Neural progenitor cell (in vitro differentiated cells): ENCODE results near the gene SMARCE1. TPM values are rescaled to one million over a fixed set of nuclear protein-coding genes. Genes with fewer than 3 reads are reported as not detected.

Experiments used
- DNase-seq: peaks from one replicate; pipeline ENCODE4 v3.0.0-alpha.2; 2016; ENCODE audit warnings: low spot score
- H2AFZ ChIP-seq: fragments of 200-600 bp; sonication (generic); replicated peaks from 2 replicates; pipeline ENCODE4 v1.6.1; 2016; ENCODE audit warnings: antibody characterized with exemption
- H3F3A ChIP-seq: fragments of 200-600 bp; sonication (generic); 2 replicates; pipeline ENCODE4 v1.6.1; 2016; ENCODE audit warnings: antibody characterized with exemption, low read depth
- H3K27ac ChIP-seq: fragments of 200-600 bp; sonication (generic); 2 replicates; pipeline ENCODE4 v1.5.1; 2016; ENCODE audit warnings: mild to moderate bottlenecking
- H3K27me3 ChIP-seq: fragments of 200-600 bp; sonication (generic); 2 replicates; pipeline ENCODE4 v1.6.1; 2016; ENCODE audit warnings: mild to moderate bottlenecking, moderate library complexity
- H3K36me3 ChIP-seq: fragments of 200-600 bp; sonication (generic); 2 replicates; pipeline ENCODE4 v1.5.1; 2016
- H3K4me1 ChIP-seq: fragments of 200-600 bp; sonication (generic); 2 replicates; pipeline ENCODE4 v1.6.1; 2016; ENCODE audit warnings: mixed run types
- H3K4me2 ChIP-seq: fragments of 200-600 bp; sonication (generic); 2 replicates; pipeline ENCODE4 v1.6.1; 2016
- H3K4me3 ChIP-seq: fragments of 200-600 bp; sonication (generic); 2 replicates; pipeline ENCODE4 v1.5.1; 2016
- H3K79me2 ChIP-seq: fragments of 200-600 bp; sonication (generic); 2 replicates; pipeline ENCODE4 v1.6.1; 2016; ENCODE audit warnings: low read depth
- H3K9ac ChIP-seq: fragments of 200-600 bp; sonication (generic); 2 replicates; pipeline ENCODE4 v1.6.1; 2016
- H3K9me3 ChIP-seq: fragments of 200-600 bp; sonication (generic); 2 replicates; pipeline ENCODE4 v1.5.1; 2016; ENCODE audit warnings: low read depth
- H4K20me1 ChIP-seq: fragments of 200-600 bp; sonication (generic); 2 replicates; pipeline ENCODE4 v1.6.1; 2016; ENCODE audit warnings: low read depth
- H3K27ac Mint-ChIP-seq: 3 replicates; pipeline ENCODE4 v1.8.0; 2021; ENCODE audit warnings: mixed read lengths
- H3K27me3 Mint-ChIP-seq: 2 replicates; pipeline ENCODE4 v1.8.0; 2022; ENCODE audit warnings: low read depth, mild to moderate bottlenecking, inconsistent platforms, moderate library complexity, mixed read lengths; ENCODE audit not compliant: insufficient read depth
- H3K36me3 Mint-ChIP-seq: 3 replicates; pipeline ENCODE4 v1.8.0; 2021; ENCODE audit warnings: mixed read lengths
- H3K4me1 Mint-ChIP-seq: 3 replicates; pipeline ENCODE4 v1.8.0; 2021; ENCODE audit warnings: mixed read lengths
- H3K4me3 Mint-ChIP-seq: 3 replicates; pipeline ENCODE4 v1.8.0; 2021; ENCODE audit warnings: mild to moderate bottlenecking, moderate library complexity, mixed read lengths
- H3K9me3 Mint-ChIP-seq: 3 replicates; pipeline ENCODE4 v1.8.0; 2020; ENCODE audit warnings: mixed read lengths
- CTCF ChIP-seq: fragments of 200-600 bp; sonication (generic); IDR thresholded peaks from 2 replicates; pipeline ENCODE4 v1.5.1; 2017; ENCODE audit warnings: antibody characterized with exemption, mild to moderate bottlenecking
- EZH2 ChIP-seq: fragments of 200-600 bp; sonication (generic); IDR thresholded peaks from 2 replicates; pipeline ENCODE4 v1.6.1; 2017; ENCODE audit warnings: antibody characterized with exemption, mild to moderate bottlenecking, moderate library complexity
- EZH2phosphoT487 ChIP-seq: fragments of 200-600 bp; sonication (generic); IDR thresholded peaks from 2 replicates; pipeline ENCODE4 v1.6.1; 2017; ENCODE audit warnings: antibody characterized with exemption
- total RNA-seq: library from RNA; depleted of rRNA; stranded (reverse); fragments of >200 nt; gene quantifications from 2 replicates; pipeline ENCODE4 v1.2.3, GENCODE V29; 2015; ENCODE audit warnings: low replicate concordance

Gene SMARCE1
- total RNA-seq, 1 donor from 2014 or later: 237 TPM

DNA sequence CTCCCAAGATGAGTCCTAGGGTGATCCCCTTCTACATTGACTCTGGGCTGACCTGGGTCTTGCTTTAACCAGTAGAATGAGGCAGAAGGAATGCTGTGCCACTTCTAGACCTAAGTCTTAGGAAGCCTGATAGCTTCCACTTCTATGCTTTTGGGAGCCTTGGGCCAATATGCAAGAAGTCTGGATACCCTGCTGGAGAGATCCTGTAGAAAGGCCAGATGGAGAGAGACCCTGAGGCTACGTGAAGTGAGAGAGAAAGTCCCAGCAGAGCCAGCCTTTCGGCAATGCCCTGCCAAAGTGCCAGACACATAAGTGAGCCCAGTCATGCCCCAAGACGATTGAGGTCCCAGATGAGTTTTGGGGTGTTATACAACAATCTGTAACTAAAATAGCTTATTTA, 15.6 kb upstream of the SMARCE1 start:
- Mint-ChIP-seq H3K4me3 (no peak overlapping the region), H3K27me3 (no peaks in the 10 kb centered on the region), H3K36me3 (no peaks in the 10 kb centered on the region), H3K9me3 (no peaks in the 10 kb centered on the region), H3K27ac (peak overlapping the region; percentile 25), H3K4me1 (peaks cover 13% of the 10 kb centered on the region)
- H3K36me3 ChIP-seq: no peaks in the 10 kb centered on the region
- no peak overlapping the region for H3K4me3 ChIP-seq
- no peak overlapping the region for H3K4me2 ChIP-seq
- peaks cover 8% of the 10 kb centered on the region for H3K4me1 ChIP-seq
- no peaks in the 10 kb centered on the region for H4K20me1 ChIP-seq
- TF ChIP-seq EZH2: no peak
- TF ChIP-seq CTCF: no peak
- no peak for TF ChIP-seq EZH2phosphoT487
- H3K9me3 ChIP-seq: no peaks in the 10 kb centered on the region
- no peaks in the 10 kb centered on the region for H3F3A ChIP-seq
- no peaks in the 10 kb centered on the region for H3K79me2 ChIP-seq
- H3K27ac ChIP-seq: no peak overlapping the region
- peaks cover 7% of the 10 kb centered on the region for H3K27me3 ChIP-seq
- no peak overlapping the region for H3K9ac ChIP-seq
- DNase-seq: no peak
- H2AFZ ChIP-seq: peak overlapping the region; percentile 32

DNA sequence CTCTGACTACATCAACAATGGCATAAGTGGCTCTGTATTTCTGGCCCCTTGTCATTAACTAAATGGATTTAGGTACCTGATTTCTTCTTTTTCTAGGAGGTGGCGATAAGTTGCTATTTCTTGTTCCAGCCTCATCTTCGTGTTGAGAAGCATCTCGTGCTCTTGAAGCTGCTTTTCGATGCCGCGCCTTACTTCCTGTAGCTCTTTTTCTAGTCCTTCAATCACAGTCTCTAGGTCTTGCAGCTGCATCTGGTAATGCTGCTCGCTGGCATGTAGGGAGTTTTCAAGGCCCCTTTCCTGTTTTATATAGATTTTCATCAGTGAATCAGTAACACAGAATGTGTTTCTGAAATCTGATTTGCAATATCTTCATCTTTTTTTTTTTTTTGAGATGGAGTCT, 12.3 kb upstream of the SMARCE1 start:
- no peak for DNase-seq
- Mint-ChIP-seq H3K36me3 (no peaks in the 10 kb centered on the region), H3K27me3 (peaks cover 4% of the 10 kb centered on the region), H3K9me3 (no peaks in the 10 kb centered on the region), H3K4me3 (no peak overlapping the region), H3K4me1 (peaks cover 4% of the 10 kb centered on the region), H3K27ac (no peak overlapping the region)
- H2AFZ ChIP-seq: no peak overlapping the region
- H3K79me2 ChIP-seq: no peaks in the 10 kb centered on the region
- peaks cover 12% of the 10 kb centered on the region for H3K4me1 ChIP-seq
- TF ChIP-seq EZH2 (no peak), CTCF (no peak), EZH2phosphoT487 (no peak)
- H4K20me1 ChIP-seq: no peaks in the 10 kb centered on the region
- no peak overlapping the region for H3K9ac ChIP-seq
- no peak overlapping the region for H3K4me2 ChIP-seq
- H3K36me3 ChIP-seq: peaks cover 6% of the 10 kb centered on the region
- no peak overlapping the region for H3K27ac ChIP-seq
- H3K9me3 ChIP-seq: no peaks in the 10 kb centered on the region
- H3F3A ChIP-seq: no peaks in the 10 kb centered on the region
- no peak overlapping the region for H3K4me3 ChIP-seq
- H3K27me3 ChIP-seq: peaks cover 4% of the 10 kb centered on the region

DNA sequence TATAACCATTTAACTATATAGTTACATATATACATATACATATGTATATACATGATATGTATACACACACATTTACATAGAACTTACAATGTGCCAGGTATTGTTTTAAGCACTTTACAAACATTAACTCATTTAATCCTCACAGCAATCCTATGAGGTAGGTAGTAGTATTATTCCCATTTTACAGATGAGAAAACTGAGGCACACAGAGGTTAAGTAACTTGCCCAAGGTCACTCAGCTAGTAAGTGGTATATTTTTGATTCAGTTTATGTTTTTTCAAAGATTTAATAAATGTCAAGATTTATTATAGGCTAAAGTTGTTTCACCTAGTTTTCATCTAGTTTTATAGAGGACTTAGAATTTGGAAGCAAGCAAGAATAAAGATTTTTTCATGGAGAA, 10.8 kb upstream of the SMARCE1 start:
- Histone ChIP-seq H3K36me3 (peaks cover 6% of the 10 kb centered on the region), H2AFZ (no peak overlapping the region), H3K79me2 (no peaks in the 10 kb centered on the region), H3K4me2 (no peak overlapping the region), H3K27me3 (no peaks in the 10 kb centered on the region), H3K9me3 (no peaks in the 10 kb centered on the region), H3F3A (no peaks in the 10 kb centered on the region), H4K20me1 (no peaks in the 10 kb centered on the region), H3K27ac (no peak overlapping the region), H3K9ac (no peak overlapping the region), H3K4me1 (peaks cover 7% of the 10 kb centered on the region), H3K4me3 (no peak overlapping the region)
- DNase-seq: no peak
- peaks cover 4% of the 10 kb centered on the region for H3K27me3 Mint-ChIP-seq
- TF ChIP-seq EZH2 (no peak), EZH2phosphoT487 (no peak), CTCF (no peak)
- H3K36me3 Mint-ChIP-seq: no peaks in the 10 kb centered on the region
- no peak overlapping the region for H3K27ac Mint-ChIP-seq
- no peaks in the 10 kb centered on the region for H3K4me1 Mint-ChIP-seq
- no peak overlapping the region for H3K4me3 Mint-ChIP-seq
- no peaks in the 10 kb centered on the region for H3K9me3 Mint-ChIP-seq

GRCh38 chr17:40651939-40652338, 4.3 kb upstream of the SMARCE1 start:
- H3K36me3 Mint-ChIP-seq: no peaks in the 10 kb centered on the region
- H3K27me3 Mint-ChIP-seq: peaks cover 12% of the 10 kb centered on the region
- no peak overlapping the region for H3K4me3 ChIP-seq
- peaks cover 8% of the 10 kb centered on the region for H3K4me1 Mint-ChIP-seq
- H3K4me2 ChIP-seq: no peak overlapping the region
- peaks cover 7% of the 10 kb centered on the region for H3K79me2 ChIP-seq
- H3K27ac Mint-ChIP-seq: no peak overlapping the region
- no peak for DNase-seq
- H3K4me3 Mint-ChIP-seq: no peak overlapping the region
- no peaks in the 10 kb centered on the region for H4K20me1 ChIP-seq
- H3F3A ChIP-seq: peaks cover 16% of the 10 kb centered on the region
- no peaks in the 10 kb centered on the region for H3K9me3 Mint-ChIP-seq
- H3K4me1 ChIP-seq: peaks cover 12% of the 10 kb centered on the region
- no peak overlapping the region for H3K9ac ChIP-seq
- TF ChIP-seq CTCF: no peak
- no peak for TF ChIP-seq EZH2phosphoT487
- H3K27ac ChIP-seq: no peak overlapping the region
- H3K9me3 ChIP-seq: no peaks in the 10 kb centered on the region
- no peaks in the 10 kb centered on the region for H3K27me3 ChIP-seq
- no peaks in the 10 kb centered on the region for H3K36me3 ChIP-seq
- no peak overlapping the region for H2AFZ ChIP-seq
